ENCODE measurements around the gene ARMC7.

The ARMC7 gene

DNA sequence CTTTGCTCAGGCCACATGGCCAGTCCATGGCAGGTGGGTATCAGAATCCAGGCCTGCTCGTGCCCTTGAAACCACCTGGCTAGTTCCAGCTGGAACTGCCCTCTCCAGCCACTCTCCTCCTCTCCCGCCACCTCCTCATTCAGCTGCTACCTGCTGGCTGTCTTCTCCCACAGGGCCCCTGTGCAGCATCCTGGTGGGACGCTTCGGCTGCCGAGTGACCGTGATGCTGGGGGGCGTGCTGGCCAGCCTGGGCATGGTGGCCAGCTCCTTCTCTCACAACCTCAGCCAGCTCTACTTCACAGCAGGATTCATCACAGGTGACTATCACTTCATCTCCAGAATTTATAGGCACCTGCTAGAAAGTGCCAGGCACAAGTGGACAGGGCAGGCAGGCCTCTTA, 11.9 kb upstream of the ARMC7 start:
- DNase-seq (ENCODE audit: insufficient read length, low spot score) (no peak), FAIRE-seq (peak; percentile 51)

DNA sequence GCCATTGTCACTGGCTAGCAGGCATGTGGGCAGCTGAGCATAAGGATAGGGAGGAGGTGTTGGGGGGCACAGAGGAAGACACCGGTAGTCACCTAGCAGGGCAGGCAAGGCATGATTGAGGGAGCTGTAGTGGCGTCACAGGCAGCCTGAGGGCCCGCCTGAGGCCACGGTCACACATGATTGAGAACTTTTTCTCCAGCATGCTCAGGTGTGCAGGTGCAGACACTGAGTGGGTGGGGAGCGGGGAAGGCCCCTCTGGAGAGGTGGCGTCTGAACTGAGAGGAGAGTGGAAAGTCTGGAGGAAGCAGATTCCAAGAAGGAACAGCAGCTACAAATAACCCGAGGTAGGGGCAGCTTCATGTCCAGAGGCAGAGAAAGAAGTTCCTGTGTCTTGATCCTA, 10.9 kb upstream of the ARMC7 start:
- no peak for DNase-seq (ENCODE audit: insufficient read length, low spot score)
- FAIRE-seq: no peak

DNA sequence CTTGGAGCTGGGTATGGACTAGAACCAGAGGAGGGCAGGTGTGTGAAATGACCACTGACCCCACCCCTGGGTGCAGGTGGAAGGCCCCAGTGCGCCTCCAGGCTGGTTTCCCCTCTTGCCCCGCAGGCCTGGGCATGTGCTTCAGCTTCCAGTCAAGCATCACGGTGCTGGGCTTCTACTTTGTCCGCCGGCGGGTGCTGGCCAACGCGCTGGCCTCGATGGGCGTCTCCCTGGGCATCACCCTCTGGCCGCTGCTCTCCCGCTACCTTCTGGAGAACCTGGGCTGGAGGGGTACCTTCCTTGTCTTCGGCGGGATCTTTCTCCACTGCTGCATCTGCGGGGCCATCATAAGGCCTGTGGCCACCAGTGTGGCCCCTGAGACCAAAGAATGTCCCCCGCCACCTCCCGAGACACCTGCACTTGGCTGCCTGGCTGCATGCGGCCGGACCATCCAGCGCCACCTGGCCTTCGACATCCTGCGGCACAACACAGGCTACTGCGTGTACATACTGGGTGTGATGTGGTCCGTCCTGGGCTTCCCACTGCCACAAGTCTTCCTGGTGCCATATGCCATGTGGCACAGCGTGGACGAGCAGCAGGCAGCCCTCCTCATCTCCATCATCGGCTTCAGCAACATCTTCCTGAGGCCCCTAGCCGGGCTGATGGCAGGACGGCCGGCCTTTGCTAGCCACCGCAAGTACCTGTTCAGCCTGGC, 9.7 kb upstream of the ARMC7 start:
- peak; percentile 74 for FAIRE-seq
- DNase-seq (ENCODE audit: insufficient read length, low spot score): no peak

GRCh38 chr17:75102385-75102821, 7.4 kb upstream of the ARMC7 start:
- DNase-seq (ENCODE audit: insufficient read length, low spot score) (no peak), FAIRE-seq (no peak)

DNA sequence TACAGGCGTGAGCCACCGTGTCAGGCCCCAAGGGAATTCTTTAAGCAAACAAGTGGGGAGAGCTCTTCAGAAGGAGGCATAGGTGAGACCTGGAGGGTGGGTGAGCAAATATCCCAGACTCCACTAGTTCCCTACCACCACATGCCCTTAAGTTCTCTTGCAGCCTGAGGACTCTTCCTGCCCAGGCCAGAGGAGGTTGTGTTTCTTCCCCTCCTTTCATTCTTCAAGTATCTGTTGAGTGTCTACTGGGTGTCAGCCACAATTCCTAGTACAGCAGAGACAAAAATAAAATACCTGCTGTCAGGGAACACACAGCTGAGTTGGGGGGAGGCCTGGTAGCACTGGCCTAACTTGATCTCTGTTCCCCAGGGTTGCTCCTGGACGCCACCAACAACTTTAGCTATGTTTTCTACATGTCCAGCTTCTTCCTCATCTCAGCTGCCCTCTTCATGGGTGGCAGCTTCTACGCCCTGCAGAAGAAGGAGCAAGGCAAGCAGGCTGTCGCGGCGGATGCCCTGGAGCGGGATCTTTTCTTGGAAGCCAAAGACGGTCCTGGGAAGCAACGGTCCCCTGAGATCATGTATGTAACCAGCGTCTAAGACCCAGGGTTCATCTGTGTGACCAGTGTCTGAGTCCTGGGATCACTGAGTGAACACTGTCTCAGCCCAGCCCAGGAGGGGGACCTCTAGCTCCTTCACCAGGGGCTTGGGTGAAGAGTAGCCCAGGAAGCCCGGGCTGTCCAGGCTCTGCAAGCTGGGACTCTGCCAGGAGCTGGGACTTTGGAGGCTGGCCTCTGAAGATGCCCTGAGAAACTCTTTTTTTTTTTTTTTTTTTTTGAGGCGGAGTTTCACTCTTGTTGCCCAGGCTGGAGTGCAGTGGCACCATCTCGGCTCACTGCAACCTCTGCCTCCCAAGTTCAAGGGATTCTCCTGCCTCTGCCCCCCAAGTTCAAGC, 5.9 kb upstream of the ARMC7 start:
- no peak for DNase-seq (ENCODE audit: insufficient read length, low spot score)

GRCh38 chr17:75105126-75106080, 4.4 kb upstream of the ARMC7 start:
- DNase-seq (ENCODE audit: insufficient read length, low spot score) (peak; percentile 77), FAIRE-seq (peak; percentile 54)

More for the DNA sequence above, 5.9 kb upstream of the ARMC7 start:
- no peak for FAIRE-seq

DNA sequence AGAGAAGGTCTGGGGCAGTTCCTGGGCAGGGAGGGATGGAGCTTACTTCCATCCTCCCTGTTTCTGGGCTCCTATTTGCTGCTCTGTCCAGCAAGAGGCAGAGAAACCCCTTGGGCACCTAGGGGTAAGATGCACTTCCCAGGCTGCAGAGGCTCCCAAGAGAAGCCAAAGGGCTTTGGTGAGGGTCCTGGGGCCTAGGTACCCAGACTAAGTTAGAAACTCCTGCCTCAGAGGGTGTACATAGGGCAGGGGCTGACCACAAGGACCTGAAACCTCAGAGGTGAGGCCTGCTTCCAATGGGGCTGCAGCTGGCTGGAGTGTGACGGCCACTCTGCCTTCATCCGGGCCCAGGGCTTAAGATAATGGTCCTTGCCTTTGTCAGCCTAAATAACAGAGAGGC, 1.6 kb upstream of the ARMC7 start:
- FAIRE-seq (no peak), DNase-seq (ENCODE audit: insufficient read length, low spot score) (no peak)

- FAIRE-seq (no peak), DNase-seq (ENCODE audit: insufficient read length, low spot score) (no peak)
These were observed 743 bp upstream of the ARMC7 start for GRCh38 chr17:75109046-75109406.

- FAIRE-seq (no peak), DNase-seq (ENCODE audit: insufficient read length, low spot score) (no peak)
These were observed 617 bp downstream of the ARMC7 start for GRCh38 chr17:75110234-75110937.

GRCh38 chr17:75111777-75112335, 2.1 kb downstream of the ARMC7 start:
- no peak for FAIRE-seq
- no peak for DNase-seq (ENCODE audit: insufficient read length, low spot score)

DNA sequence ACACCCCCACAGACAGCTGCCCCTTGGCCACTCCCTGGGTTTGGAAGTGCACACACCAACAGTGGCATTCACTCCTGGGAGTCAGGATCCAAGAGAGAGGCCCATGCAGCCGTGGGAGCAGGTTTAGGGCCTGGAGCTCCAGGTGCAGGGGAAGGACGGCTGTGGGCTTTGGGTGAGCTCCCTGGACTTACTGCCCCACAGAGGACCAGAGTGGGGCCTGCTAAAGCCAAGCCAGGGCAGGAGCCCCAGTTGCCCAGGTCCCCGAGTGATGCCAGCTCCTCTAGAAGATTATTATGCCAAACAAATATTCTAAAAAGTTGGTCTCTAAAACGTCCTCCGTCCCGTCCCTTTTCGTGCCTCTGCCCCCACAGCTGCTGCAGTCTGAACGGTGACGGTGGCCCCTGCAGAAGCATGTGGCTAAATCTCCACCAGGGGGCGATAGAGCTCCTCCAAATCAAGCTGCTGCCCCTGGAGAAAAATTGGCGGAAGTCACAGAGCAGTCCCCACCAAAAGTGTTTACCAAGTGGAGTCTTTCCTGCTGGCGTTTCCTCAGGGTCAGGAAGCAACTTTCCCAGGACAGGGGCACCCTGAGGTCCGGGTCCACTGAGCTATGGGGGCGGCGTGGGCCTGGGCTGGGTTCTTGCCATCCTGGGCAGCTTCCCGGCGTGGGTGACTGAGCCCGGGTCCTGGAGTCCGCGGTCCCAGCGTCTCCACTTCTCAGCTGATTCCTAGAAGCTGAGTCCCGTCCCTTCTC, 4.2 kb downstream of the ARMC7 start:
- DNase-seq (ENCODE audit: insufficient read length, low spot score) (peak; percentile 92), FAIRE-seq (peak; percentile 86)

- FAIRE-seq (no peak), DNase-seq (ENCODE audit: insufficient read length, low spot score) (no peak)
These were observed 5.0 kb downstream of the ARMC7 start for GRCh38 chr17:75114552-75115314.

DNA sequence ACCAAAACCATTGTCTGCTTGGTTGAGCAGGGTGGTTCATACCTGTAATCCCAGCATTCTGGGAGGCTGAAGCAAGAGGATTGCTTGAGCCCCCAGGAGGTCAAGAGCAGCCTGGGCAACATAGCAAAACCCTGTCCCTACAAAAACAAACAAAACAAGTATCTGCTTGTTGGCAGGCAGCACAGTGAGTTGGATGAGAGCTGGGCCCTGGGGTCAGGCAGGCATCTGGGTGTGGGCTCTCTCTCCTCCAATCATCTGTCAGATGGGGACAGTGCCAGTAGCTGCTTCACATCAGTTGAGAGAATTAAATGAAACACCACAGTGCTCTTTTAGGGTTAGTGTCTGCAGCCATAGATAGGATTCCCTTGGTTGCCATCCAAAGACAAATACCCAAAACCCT, 5.8 kb downstream of the ARMC7 start:
- DNase-seq (ENCODE audit: insufficient read length, low spot score): no peak
- FAIRE-seq: no peak

DNA sequence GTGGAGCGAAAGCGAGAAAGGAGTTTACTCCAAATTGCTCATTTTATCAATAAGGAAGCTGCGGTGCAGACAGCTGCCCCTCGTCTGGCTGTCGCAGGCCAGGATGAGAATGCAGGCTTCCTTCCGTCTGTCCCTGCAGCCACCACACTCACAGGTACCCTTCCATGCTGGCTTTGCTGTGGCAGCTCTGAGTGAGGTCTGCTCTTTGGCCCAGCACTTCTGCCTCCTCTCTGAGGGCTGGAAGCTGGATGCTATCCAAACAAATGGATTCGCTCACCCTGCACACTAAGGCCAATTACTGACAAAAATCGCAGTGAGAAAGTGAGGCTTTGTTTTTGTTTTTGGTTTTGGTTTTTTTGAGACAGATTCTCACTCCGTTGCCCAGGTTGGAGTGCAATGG, 7.0 kb downstream of the ARMC7 start:
- DNase-seq (ENCODE audit: insufficient read length, low spot score): no peak
- FAIRE-seq: no peak

DNA sequence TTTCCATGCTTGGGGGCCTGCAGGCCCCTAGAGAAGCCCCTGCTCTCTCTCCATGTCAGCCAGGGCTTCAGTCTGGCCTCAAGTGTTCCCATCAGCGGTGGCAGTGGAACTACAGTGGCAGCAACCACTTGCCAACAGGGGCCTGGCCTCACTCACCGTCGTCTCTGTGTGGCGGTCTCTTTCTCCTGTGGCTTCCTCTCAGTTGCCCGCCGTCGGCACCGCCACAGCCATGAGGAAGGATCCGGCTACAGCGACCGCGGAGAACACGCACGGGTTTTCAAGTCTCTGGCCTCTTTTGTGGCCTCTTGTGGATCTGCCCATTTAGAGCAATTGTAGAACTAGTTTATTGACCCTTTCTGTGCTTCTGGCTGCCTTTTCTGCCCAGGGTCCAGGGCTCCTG, 8.5 kb downstream of the ARMC7 start:
- DNase-seq (ENCODE audit: insufficient read length, low spot score) (no peak), FAIRE-seq (no peak)

DNA sequence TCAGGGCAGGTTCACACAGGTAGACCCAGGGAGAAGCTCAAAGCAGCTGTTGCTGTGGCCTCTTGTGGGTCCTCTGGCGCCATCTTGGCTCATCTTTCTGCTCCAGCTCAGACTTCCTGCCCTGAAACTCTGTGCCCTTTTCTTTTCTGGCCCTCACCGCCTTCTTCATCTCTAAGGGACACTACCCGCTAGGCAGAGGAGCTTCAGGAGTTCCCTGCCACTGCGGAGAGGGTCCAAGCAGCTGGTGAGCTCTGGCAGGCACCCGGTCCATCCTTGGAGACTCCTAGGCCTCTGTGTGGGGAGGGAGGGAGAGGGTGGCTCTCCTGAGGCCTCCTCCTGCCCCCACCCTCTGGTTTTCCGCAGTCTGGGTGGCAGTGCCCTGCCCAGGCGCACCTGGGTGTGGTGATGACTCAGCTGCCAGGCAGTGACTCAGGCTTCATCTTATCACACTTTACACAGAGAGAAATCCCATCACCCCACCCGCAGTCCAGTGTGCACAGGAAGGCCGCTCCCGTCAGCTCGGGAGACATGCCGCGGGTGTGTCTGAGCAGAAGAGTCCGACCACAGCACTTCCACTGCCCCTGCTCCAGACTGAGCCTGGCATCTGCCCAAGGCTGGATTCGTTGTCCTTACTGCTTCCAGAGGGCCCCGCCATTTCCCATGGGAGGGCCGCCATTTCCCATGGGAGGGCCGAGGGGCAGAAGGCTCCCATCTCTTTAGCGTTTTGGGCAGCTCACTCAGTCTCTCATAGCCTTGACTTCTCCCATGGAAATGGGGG, 14.5 kb downstream of the ARMC7 start:
- FAIRE-seq (peak; percentile 96), DNase-seq (ENCODE audit: insufficient read length, low spot score) (peak; percentile 97)

DNA sequence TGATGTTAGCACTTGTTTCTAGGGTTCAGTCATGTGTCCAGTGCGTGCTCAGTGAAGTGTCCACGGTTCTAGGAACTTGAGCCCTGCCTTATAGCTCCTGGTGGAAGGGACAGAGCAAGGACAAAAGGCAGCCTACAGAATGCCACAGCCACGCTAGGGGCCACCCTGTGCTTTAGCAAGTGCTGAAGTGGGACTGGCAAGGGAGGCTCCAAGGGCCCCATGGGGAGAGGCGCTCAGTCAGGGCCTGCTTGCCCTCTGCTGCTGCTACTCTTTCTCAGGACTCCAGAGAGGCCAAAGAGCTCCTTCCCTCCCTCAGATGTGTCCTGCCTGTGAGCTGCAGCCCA, 15.0 kb downstream of the ARMC7 start:
- DNase-seq (ENCODE audit: insufficient read length, low spot score): no peak
- FAIRE-seq: no peak

- DNase-seq (ENCODE audit: insufficient read length, low spot score): no peak
- no peak for FAIRE-seq
These were observed 16.2 kb downstream of the ARMC7 start for GRCh38 chr17:75125984-75126383.
